Ishikawa (cell line): ENCODE data around the gene DNAJB1.

ENCODE experiments used
- CEBPB ChIP-seq: IDR thresholded peaks from 2 replicates; pipeline ENCODE4 v1.6.1; 2012
- CREB1 ChIP-seq: IDR thresholded peaks from 2 replicates; pipeline ENCODE4 v1.6.1; 2012; ENCODE audit warnings: low read depth
- EGR1 ChIP-seq: IDR thresholded peaks from 2 replicates; pipeline ENCODE4 v1.6.1; 2012
- EP300 ChIP-seq: IDR thresholded peaks from 2 replicates; pipeline ENCODE4 v1.6.1; 2012; ENCODE audit warnings: borderline replicate concordance
- FOXM1 ChIP-seq: IDR thresholded peaks from 2 replicates; pipeline ENCODE4 v1.6.1; 2012; ENCODE audit warnings: low read depth, borderline replicate concordance
- NFIC ChIP-seq: IDR thresholded peaks from 2 replicates; pipeline ENCODE4 v1.6.1; 2012
- RAD21 ChIP-seq: IDR thresholded peaks from 2 replicates; pipeline ENCODE4 v1.6.1; 2012; ENCODE audit warnings: low read depth
- TAF1 ChIP-seq: IDR thresholded peaks from 2 replicates; pipeline ENCODE4 v1.6.1; 2012; ENCODE audit warnings: low read depth, mild to moderate bottlenecking
- TCF12 ChIP-seq: IDR thresholded peaks from 2 replicates; pipeline ENCODE4 v1.6.1; 2012; ENCODE audit warnings: low read depth
- YY1 ChIP-seq: IDR thresholded peaks from 2 replicates; pipeline ENCODE4 v1.6.1; 2012; ENCODE audit warnings: low read depth
- ZBTB7A ChIP-seq: IDR thresholded peaks from 2 replicates; pipeline ENCODE4 v1.6.1; 2012; ENCODE audit warnings: low read depth
- TF ChIP-seq, protein P1 (sequence below): IDR thresholded peaks from 2 replicates; pipeline ENCODE4 v1.6.1; 2012; ENCODE audit warnings: low read depth, mild to moderate bottlenecking
- TF ChIP-seq, protein P2 (sequence below): IDR thresholded peaks from 2 replicates; pipeline ENCODE4 v1.6.1; 2012
- TF ChIP-seq, protein P3 (sequence below): IDR thresholded peaks from 2 replicates; pipeline ENCODE4 v1.6.1; 2012

DNA sequence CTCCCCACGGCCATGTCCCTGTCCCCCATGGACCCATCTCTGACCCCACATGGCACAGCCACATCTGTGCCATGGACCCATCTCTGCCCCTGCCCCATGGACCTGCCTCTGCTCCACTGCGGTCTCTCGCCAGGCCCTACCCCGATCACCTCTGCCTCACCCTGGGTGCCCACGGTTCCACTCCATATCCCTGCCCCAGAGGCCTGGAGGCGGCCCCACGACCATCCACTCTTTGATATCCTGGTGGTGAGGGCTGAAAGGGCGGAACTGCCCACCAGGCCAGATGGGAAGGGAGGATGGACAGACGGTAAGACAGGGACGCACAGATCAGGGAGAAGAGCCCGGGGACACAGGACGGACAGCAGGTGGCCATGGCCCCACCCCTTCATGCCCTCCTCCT lies 43.4 kb downstream of the DNAJB1 start:
- TF ChIP-seq YY1 (no peak), FOXM1 (no peak), CEBPB (no peak), RAD21 (no peak), EGR1 (no peak), ZBTB7A (no peak), EP300 (no peak), CREB1 (no peak), TAF1 (no peak), TCF12 (no peak), NFIC (no peak)
- TF ChIP-seq, protein P1, sequence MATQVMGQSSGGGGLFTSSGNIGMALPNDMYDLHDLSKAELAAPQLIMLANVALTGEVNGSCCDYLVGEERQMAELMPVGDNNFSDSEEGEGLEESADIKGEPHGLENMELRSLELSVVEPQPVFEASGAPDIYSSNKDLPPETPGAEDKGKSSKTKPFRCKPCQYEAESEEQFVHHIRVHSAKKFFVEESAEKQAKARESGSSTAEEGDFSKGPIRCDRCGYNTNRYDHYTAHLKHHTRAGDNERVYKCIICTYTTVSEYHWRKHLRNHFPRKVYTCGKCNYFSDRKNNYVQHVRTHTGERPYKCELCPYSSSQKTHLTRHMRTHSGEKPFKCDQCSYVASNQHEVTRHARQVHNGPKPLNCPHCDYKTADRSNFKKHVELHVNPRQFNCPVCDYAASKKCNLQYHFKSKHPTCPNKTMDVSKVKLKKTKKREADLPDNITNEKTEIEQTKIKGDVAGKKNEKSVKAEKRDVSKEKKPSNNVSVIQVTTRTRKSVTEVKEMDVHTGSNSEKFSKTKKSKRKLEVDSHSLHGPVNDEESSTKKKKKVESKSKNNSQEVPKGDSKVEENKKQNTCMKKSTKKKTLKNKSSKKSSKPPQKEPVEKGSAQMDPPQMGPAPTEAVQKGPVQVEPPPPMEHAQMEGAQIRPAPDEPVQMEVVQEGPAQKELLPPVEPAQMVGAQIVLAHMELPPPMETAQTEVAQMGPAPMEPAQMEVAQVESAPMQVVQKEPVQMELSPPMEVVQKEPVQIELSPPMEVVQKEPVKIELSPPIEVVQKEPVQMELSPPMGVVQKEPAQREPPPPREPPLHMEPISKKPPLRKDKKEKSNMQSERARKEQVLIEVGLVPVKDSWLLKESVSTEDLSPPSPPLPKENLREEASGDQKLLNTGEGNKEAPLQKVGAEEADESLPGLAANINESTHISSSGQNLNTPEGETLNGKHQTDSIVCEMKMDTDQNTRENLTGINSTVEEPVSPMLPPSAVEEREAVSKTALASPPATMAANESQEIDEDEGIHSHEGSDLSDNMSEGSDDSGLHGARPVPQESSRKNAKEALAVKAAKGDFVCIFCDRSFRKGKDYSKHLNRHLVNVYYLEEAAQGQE = no peak
- TF ChIP-seq, protein P2, sequence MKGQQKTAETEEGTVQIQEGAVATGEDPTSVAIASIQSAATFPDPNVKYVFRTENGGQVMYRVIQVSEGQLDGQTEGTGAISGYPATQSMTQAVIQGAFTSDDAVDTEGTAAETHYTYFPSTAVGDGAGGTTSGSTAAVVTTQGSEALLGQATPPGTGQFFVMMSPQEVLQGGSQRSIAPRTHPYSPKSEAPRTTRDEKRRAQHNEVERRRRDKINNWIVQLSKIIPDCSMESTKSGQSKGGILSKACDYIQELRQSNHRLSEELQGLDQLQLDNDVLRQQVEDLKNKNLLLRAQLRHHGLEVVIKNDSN = no peak
- TF ChIP-seq, protein P3, sequence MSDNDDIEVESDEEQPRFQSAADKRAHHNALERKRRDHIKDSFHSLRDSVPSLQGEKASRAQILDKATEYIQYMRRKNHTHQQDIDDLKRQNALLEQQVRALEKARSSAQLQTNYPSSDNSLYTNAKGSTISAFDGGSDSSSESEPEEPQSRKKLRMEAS = no peak
